Upper lobe of right lung (tissue), 1 donor: ENCODE measurements around the gene NACA. TPM values are rescaled to one million over a fixed set of nuclear protein-coding genes. Genes with fewer than 3 reads are reported as not detected.

Experiments used
- ATAC-seq: fragments of 200-7000 bp; cut with Tn5 transposase; one replicate; pipeline ENCODE4 v1.9.1; 2020; ENCODE audit warnings: mild to moderate bottlenecking, moderate library complexity
- DNase-seq: peaks from one replicate; pipeline ENCODE4 v3.0.0-alpha.2; 2020
- H3K27ac ChIP-seq: fragments of 200-600 bp; one replicate; pipeline ENCODE4 v1.8.0; 2022
- H3K27me3 ChIP-seq: fragments of 200-600 bp; one replicate; pipeline ENCODE4 v1.8.0; 2022; ENCODE audit warnings: mild to moderate bottlenecking
- H3K36me3 ChIP-seq: fragments of 200-600 bp; one replicate; pipeline ENCODE4 v1.8.0; 2022
- H3K4me1 ChIP-seq: fragments of 200-600 bp; one replicate; pipeline ENCODE4 v1.8.0; 2022
- H3K4me3 ChIP-seq: fragments of 200-600 bp; one replicate; pipeline ENCODE4 v1.8.0; 2022; ENCODE audit warnings: mild to moderate bottlenecking
- H3K9me3 ChIP-seq: fragments of 200-600 bp; one replicate; pipeline ENCODE4 v1.8.0; 2022
- intact Hi-C: fragments of 100-400 bp; cut with DNase I; formaldehyde crosslinking; loops from one replicate; pipeline ENCODE4 v1.11.0; 2022
- total RNA-seq: library from RNA; stranded (reverse); fragmentation: NEBNext Ultra II Directional; extraction: Animal tissue kit (Norgen Biotek cat#: 25700); gene quantifications from one replicate; pipeline ENCODE4 v1.2.1, GENCODE V29; 2021
- TF ChIP-seq, protein P1 (sequence below): fragments of 200-600 bp; IDR thresholded peaks from one replicate; pipeline ENCODE4 v1.8.0; 2022; ENCODE audit warnings: antibody characterized with exemption
- donor health status: DM: no; HTN: yes; CAD: no; lungs with severe emphysema.

NACA gene
- total RNA-seq, 1 donor from 2014 or later, result 665 TPM

- ATAC-seq (no peak), DNase-seq (no peak)
- peaks cover 32% of the 10 kb centered on the region for H3K36me3 ChIP-seq
- H3K4me3 ChIP-seq, result peak overlapping the region; percentile 85
- H3K27ac ChIP-seq, result no peak overlapping the region
- H3K9me3 ChIP-seq, result no peaks in the 10 kb centered on the region
- peaks cover 53% of the 10 kb centered on the region for H3K4me1 ChIP-seq
- intact Hi-C loops, result no loop called here
- TF ChIP-seq, protein P1, sequence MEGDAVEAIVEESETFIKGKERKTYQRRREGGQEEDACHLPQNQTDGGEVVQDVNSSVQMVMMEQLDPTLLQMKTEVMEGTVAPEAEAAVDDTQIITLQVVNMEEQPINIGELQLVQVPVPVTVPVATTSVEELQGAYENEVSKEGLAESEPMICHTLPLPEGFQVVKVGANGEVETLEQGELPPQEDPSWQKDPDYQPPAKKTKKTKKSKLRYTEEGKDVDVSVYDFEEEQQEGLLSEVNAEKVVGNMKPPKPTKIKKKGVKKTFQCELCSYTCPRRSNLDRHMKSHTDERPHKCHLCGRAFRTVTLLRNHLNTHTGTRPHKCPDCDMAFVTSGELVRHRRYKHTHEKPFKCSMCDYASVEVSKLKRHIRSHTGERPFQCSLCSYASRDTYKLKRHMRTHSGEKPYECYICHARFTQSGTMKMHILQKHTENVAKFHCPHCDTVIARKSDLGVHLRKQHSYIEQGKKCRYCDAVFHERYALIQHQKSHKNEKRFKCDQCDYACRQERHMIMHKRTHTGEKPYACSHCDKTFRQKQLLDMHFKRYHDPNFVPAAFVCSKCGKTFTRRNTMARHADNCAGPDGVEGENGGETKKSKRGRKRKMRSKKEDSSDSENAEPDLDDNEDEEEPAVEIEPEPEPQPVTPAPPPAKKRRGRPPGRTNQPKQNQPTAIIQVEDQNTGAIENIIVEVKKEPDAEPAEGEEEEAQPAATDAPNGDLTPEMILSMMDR, result no peak
- no peaks in the 10 kb centered on the region for H3K27me3 ChIP-seq
Measured at GRCh38 chr12:56723352-56723751, 1.7 kb downstream of the NACA start.

- intact Hi-C loops, result no loop called here
- DNase-seq, result no peak
- Histone ChIP-seq H3K36me3 (peaks cover 32% of the 10 kb centered on the region), H3K27ac (no peak overlapping the region), H3K27me3 (no peaks in the 10 kb centered on the region), H3K9me3 (no peaks in the 10 kb centered on the region), H3K4me1 (peaks cover 53% of the 10 kb centered on the region), H3K4me3 (peak overlapping the region; percentile 85)
- TF ChIP-seq, protein P1, result no peak
- no peak for ATAC-seq
Measured at GRCh38 chr12:56722832-56723231, 2.3 kb downstream of the NACA start.

GRCh38 chr12:56721721-56722120 is 3.4 kb downstream of the NACA start:
- DNase-seq (no peak), ATAC-seq (no peak)
- TF ChIP-seq, protein P1, result no peak
- no peaks in the 10 kb centered on the region for H3K27me3 ChIP-seq
- peaks cover 53% of the 10 kb centered on the region for H3K4me1 ChIP-seq
- intact Hi-C loops, result no loop called here
- peaks cover 32% of the 10 kb centered on the region for H3K36me3 ChIP-seq
- H3K4me3 ChIP-seq, result no peak overlapping the region
- H3K9me3 ChIP-seq, result no peaks in the 10 kb centered on the region
- H3K27ac ChIP-seq, result peak overlapping the region; percentile 15

- H3K27me3 ChIP-seq, result no peaks in the 10 kb centered on the region
- intact Hi-C loops, result no loop called here
- H3K4me1 ChIP-seq, result peaks cover 53% of the 10 kb centered on the region
- peaks cover 32% of the 10 kb centered on the region for H3K36me3 ChIP-seq
- TF ChIP-seq, protein P1, result no peak
- peak overlapping the region; percentile 15 for H3K27ac ChIP-seq
- no peak overlapping the region for H3K4me3 ChIP-seq
- ATAC-seq (no peak), DNase-seq (peak; percentile 25)
- no peaks in the 10 kb centered on the region for H3K9me3 ChIP-seq
Measured at GRCh38 chr12:56721216-56721615, 3.9 kb downstream of the NACA start.

GRCh38 chr12:56720731-56721151 is 4.4 kb downstream of the NACA start:
- H3K27me3 ChIP-seq, result no peaks in the 10 kb centered on the region
- no peak overlapping the region for H3K4me3 ChIP-seq
- ATAC-seq (no peak), DNase-seq (peak; percentile 18)
- no peaks in the 10 kb centered on the region for H3K9me3 ChIP-seq
- no peak overlapping the region for H3K27ac ChIP-seq
- intact Hi-C loops, result no loop called here
- TF ChIP-seq, protein P1, result no peak
- peaks cover 53% of the 10 kb centered on the region for H3K4me1 ChIP-seq
- peaks cover 32% of the 10 kb centered on the region for H3K36me3 ChIP-seq

- Histone ChIP-seq H3K9me3 (no peaks in the 10 kb centered on the region), H3K27ac (no peak overlapping the region), H3K4me3 (no peak overlapping the region), H3K4me1 (peaks cover 53% of the 10 kb centered on the region), H3K27me3 (no peaks in the 10 kb centered on the region), H3K36me3 (peaks cover 47% of the 10 kb centered on the region)
- intact Hi-C loops, result no loop called here
- TF ChIP-seq, protein P1, result no peak
- ATAC-seq (no peak), DNase-seq (no peak)
Measured at GRCh38 chr12:56719056-56719455, 6.0 kb downstream of the NACA start.
